Stimulated activated CD4-positive, alpha-beta T cell treated with anti-CD3 and anti-CD28 coated beads, Interleukin-2, amount 100 ng/mL, for 4 hours (primary cell): Measurements from ENCODE around the gene IFITM5.
A peak's percentile ranks its signal among the peaks of the same experiment; 100 is the strongest.
"Not testable (repeated sequence)": the region's sequence is repeated elsewhere in the genome, so short reads cannot be mapped to it uniquely, and the experiment has no call there.

Experiments used
- DNase-seq: peaks from one replicate; pipeline ENCODE4 v3.0.0-alpha.2; 2020; ENCODE audit warnings: low read depth

Gene IFITM5

DNA sequence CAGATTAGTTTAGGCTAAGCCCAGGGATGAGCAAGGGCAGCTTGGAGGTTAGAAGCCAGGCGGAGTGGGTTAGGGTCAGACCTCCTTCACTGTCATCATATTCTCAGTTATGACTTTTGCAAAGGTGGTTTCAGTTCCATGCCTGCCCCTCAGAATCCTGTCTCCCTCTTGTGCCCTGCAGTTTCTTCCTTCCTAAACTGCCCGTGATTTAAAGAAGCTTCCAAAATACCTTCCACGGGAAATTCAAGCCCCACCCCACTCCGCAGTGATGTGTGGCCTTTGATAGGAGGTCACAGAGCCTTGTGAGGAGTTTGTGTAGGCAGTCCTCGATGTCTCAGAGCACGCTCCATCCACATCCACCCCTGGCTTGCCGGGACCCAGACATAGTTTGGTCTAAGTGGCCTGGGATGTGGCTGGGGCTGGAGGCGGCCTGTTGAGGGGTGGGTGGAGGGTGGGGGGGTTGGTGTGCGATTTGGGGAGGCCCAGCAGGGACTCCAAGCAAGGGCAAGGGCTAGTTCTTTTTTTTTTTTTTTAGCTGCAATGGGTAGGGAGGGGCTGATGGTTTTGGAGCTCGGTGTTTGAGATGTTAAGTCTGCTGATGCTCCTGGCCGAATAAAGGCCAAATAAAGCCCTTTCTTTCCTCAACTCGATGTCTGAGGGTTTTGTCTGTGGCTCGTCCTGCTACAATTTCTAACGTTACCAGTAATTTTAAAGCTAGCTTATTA lies 12.9 kb upstream of the IFITM5 start:
- DNase-seq = no peak

DNA sequence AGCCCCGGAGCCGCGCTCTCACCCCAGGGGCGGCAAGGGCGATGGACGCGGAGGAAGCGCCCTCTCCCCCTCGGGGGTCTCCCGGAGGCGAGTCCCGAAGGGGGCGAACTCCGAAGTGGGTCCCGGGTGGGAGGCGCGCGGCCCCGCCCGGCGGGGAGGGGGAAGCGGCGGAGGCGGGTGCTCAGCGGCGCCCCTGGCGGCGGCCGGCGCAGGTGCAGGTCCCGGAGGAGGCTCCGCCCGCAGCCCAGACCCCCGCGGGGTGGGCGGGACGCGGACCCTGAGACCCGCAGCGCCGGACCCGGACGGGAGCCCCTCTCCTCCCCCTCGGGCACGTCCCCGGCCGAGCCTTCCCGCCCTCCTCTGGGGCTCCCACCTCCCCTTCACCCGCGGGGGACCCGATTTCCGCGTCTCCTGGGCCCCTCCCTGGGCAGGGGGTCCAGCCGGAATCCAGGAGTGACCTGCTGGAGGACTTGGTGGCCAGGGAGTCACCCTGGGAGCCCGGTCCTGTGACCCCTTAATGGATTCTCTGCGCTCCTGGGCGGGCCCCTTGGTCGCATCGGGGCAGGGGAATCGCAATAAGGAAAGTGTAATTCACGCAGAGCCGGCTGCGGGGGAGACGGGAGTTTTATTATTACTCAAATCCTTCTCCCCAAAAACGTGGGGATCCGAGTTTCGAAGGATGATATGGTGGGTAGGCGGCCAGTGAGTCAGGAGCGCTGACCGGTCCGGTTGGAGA lies 11.9 kb upstream of the IFITM5 start:
- not testable (repeated sequence) for DNase-seq

DNA sequence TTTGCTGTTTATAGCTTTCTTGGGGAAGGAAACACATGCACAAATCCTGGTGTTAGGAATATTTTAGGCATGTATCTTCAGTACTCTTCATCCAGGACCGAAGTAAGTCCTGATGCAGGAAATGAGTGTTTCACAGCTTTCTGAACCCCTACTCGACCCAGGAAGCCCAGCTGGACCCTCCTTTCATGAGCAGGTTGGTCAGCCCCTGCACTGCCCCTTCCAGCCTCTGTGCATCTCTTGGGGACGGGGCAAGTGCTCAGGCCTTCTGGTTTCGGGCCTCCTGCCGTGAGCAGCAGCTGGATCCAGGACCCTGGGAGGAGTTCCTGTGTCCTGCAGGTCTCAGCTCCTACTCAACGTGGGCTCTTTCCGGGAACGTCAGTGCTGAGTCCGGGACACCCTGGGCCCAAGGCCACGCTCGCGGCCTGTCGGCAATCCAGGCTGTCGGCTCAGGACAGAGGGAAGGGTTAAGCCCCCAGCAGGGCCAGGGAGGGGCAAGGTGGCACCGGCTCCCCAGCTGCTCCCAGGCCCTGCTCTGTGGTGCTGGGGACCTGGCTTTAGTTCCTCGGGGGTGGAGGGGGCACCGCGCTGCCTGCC lies 10.8 kb upstream of the IFITM5 start:
- DNase-seq = not testable (repeated sequence)

DNA sequence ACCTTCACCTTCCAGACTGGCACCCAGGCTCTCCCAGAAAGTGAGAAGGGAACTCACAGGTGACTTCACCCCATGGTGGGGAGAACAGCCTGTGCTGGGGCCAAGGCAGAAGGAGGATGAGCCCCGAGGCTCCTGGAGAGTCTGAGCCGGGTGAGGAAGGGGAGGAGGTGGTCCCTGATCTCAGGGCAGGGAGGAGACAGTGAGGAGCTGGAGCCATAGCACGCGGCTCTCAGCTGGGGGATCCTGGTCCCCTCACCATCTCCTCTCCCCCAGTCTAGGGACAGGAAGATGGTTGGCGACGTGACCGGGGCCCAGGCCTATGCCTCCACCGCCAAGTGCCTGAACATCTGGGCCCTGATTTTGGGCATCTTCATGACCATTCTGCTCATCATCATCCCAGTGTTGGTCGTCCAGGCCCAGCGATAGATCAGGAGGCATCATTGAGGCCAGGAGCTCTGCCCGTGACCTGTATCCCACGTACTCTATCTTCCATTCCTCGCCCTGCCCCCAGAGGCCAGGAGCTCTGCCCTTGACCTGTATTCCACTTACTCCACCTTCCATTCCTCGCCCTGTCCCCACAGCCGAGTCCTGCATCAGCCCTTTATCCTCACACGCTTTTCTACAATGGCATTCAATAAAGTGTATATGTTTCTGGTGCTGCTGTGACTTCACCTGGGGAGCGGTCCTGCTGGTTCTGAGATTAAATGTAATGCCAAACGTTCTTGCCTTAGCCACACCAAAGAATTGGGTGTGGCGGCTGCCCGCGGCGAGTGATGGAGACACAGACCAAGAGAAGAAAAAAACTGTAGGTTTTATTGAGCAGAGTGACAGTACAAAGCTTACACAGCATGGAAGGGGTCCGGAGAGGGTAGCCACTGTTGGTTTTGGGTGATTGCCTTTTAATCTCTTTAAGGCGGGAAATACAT lies 9.7 kb upstream of the IFITM5 start:
- not testable (repeated sequence) for DNase-seq

DNA sequence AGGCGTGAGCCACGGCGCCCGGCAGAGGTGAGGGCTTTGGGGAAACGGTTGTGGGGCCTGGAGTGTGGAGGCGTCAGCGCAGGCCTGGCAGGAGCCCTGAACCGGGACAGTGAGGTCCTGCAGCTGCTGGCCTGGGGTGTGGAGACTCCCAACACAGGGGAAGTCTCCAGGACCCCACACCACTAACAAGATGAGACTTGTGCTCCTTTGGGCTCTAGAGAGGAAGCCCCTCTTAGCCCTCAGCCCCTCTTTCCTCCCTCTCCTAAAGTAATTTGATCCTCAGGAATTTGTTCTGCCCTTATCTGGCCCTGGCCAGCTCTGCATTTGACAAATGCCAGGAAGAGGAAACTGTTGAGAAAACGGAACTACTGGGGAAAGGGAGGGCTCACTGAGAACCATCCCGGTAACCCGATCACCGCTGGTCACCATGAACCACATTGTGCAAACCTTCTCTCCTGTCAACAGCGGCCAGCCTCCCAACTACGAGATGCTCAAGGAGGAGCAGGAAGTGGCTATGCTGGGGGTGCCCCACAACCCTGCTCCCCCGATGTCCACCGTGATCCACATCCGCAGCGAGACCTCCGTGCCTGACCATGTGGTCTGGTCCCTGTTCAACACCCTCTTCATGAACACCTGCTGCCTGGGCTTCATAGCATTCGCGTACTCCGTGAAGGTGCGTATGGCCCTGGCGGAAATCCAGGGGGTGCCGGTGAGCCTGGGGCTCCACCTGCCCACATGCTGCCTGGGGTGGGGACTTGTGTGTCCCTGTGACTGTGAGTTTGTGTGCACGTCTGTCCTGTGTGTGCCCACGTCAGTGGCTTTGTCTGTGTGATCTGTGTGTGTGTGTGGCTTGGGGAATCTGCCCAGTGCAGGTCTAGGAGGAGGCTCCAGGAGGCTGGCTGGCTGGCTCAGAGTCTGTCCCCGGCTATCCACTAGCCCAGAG lies 8.7 kb upstream of the IFITM5 start, which contains the start of gene IFITM2:
Gene IFITM2 (plus strand): TSS at position 51 of the 943 bp plus-strand sequence. CDS start 377 bp downstream, at position 428.
- DNase-seq = not testable (repeated sequence)

DNA sequence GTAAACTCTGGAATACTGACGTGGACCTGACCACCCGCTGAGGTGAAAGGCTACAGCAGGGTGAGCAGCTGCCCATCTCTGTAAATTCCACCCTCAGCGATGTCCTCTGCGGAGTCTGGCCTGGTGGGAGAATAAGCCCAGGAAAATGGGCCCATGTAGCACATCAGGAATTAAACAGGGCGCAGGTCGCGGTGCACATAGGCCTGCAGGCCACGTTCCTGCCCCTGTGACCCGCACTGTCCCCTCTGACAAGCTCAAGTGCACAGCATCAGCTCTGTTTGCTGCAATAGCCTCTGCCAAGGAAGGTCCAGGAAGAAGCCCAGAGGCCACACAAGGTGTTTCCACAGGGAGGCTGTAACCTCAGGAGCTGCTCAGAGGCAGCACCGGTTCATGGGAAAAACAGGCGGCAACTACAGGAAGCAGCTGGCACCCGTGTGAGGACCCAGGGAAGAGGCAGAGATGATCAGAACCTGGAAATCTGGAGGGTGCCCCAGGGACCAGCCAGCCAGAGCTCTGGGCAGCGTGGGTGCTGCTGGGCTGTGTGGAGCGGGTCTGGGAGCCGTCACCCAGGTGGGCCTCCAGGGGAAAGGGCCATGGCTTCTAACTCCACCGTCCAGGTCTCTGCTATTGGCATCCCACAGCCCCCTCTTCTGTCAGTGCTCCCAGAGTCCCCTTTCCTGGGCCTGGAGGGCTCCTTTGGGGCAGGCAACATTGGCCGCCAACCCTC lies 7.5 kb upstream of the IFITM5 start:
- DNase-seq = no peak

DNA sequence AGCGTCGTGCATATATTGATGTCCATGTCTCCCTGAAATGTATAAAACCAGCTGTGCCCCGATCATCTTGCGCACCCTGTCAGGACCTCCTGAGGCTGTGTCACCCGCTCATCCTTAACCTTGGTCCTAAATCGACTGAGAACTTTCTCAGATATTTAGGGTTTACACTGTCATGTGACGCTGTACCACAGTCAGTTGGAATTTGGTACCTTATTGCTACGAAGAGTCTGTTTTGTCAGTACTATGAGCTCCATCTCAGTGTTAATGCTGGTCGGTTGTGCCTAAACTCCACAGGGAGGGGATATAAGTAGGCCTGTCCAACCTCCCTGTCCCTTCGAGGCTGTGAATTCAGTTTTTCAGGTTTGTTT lies 6.5 kb upstream of the IFITM5 start:
- DNase-seq = no peak

DNA sequence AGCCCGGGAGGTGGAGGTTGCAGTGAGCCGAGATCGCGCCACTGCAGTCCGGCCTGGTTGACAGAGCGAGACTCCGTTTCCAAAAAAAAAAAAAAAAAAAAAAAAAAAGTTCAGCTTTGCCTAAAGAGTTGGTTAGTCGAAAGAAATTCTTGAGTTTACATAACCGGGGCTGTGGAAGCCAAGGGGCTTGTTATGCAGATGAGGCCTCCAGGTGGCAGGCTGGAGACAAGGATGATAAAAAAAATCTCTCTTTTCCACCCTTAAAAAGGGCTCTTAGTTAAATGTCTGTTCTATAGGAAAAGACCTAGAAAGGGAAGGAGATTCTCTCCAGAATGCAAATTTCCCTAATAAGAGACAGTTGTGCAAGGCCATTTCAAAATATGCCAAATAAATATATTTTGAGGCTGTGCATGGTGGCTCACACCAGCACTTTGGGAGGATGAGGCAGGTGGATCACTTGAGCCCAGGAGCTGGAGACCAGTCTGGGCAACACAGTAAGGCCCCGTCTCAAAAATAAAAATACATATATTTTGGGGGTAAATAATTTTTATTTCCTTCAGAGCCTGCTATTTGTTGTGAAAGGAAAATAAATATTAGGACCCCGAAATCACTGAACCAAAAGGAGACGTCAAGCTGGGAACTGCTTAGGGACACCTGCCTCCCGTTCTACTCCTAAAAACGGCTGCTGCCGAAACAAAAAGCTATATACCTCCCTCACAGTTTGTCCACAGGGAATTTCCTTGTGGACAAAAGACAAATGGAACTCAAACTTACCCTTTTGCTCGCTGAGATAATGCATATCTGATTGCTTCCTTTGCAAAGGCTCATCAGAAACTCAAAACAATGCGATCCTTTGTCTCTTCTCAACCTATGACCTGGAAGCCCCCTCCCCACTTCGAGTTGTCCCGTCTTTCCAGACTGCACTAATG lies 5.9 kb upstream of the IFITM5 start:
- DNase-seq = peak; percentile 54

DNA sequence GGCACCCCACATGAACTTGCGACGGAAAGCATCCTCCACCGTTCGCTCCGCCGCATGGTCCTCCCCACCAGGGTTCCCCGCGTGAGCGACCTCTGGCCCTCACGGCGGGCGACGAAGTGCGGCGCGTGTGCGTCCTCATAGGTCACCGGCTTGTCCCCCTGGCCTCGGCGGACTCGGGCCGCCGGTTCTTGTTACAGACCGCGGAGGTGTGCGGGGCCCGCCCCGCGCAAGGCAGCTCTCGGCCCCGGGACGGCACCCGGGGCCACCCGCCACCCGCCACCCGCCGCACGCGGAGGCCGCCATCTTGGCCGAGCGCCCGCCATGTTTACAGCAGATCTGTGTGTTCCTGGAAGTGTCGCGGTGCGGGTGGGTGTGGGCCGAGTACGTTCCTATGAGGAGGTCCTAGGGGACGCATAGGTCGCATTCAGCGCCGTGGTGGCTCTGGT lies 4.8 kb upstream of the IFITM5 start:
- DNase-seq = no peak

DNA sequence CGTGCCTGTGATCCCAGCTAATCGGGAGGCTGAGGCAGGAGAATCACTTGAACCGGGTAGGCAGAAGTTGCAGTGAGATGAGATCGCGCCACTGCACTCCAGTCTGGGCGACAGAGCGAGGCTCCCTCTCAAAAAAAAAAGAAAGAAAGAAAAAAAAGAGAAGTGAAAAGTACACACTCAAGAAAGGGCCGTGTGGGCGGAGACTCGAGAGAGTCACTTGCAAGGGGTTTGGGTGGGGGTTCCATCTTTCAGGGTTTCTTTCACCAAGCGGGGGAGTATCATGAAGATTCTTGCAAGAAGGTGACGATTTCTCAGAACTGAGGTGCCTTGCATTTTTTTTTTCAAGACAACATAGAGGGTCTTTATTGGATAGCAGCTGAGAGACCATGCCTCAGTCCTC lies 4.0 kb upstream of the IFITM5 start:
- no peak for DNase-seq

DNA sequence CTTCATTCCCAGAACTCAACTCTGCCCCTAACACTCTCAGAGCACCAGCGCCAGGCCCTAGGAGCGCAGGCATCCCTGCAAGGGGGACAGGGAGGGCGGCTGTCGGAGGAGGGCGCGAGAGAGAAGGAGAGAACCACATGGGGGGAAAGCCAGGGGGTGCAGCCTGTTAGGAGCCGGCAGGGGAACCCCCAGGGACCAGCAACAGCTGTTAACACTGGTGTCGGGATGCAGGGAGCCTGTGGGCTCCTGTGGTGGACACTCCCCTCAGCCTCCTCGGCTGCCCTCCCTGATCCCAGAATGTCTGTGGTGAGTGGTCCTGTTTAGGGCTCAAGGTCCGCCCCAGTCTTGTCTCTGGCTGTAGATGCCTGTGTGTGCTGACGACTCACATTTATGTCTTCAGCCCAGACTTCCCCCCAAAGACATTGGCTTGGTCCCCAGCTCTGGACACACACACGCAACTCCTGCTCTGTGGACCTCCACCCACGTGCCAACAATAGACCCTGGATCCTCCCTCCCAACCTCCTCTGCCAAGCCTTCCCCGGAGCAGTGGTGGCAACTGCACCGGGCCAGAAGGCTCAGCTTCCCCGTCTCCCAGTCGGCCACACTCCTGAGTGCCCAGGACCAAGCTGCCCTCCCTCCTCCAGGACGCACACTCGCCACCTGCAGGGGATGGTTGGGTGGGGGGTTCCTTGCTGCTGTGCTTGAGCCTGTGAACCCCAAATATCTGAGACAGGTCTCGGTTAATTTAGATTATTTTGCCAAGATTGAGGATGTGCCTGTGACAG lies 817 bp upstream of the IFITM5 start:
- no peak for DNase-seq

DNA sequence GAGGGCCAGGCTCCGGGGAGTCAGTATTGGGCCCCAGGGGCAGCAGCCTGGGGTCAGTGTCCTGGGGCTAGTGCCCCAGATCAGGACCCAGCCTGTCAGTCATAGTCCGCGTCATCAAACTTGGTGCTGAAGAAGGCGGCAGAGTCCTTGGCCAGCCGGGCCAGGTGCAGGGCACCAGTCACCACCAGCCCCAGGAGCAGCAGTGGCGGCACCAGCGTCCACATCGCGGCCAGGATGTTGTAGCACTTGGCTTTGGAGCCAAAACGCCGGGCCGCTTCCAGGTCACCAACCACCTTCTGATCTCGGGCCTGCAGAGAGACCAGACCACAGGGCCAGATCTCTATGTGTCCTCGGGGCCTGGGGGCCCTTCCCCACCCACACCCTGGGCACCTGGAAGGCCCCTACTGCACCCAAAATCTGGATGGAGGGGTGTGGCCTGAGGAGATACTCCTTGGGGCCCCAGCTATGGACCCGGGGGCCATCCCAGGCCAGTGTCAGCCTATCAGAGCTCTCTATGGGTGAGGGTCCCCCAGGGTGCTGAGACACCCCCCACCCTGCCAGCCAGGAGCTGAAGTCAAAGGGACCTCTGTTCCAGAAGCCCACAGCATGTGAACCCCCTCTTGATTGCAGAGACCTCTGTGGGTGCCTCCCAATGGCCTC lies 790 bp downstream of the IFITM5 start:
- no peak for DNase-seq

DNA sequence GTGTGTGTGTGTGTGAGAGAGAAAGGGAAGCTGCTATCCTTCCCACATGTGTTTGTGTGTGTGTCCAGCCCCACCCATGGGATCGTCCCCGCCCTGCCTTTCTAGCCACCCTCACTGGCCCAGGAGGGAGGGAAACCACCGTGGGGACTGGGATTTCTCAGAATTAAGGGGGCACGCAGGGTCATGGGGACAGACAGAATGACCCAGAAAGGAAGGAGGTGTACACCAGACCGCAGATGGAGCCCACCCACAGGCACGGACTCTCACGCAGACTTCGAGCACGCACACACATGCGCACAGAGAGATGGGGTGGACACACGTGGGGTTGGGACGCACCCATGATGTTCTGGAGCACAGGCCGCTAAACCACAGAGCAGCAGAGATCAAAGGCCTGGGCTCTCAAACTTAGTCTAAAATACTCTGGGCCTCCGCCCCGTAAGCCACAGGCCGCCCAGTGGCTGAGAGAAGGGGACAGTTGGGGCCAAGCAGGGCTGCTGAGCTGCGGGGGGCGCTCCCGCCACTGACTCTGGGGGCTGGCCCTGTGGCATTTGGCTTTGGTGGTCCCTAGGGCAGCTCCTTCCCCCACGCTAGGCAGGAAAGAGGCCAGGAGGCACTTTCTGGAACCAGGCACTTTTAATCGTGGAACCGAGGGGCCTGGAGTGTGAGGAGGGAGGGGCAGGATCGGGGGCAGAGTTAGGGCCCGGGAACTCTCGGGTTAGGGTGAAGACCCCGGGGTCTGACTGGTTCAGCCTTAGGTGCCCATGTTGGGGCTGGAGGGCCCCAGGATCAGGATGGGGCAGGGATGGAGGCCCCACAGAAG lies 1.5 kb downstream of the IFITM5 start:
- no peak for DNase-seq

DNA sequence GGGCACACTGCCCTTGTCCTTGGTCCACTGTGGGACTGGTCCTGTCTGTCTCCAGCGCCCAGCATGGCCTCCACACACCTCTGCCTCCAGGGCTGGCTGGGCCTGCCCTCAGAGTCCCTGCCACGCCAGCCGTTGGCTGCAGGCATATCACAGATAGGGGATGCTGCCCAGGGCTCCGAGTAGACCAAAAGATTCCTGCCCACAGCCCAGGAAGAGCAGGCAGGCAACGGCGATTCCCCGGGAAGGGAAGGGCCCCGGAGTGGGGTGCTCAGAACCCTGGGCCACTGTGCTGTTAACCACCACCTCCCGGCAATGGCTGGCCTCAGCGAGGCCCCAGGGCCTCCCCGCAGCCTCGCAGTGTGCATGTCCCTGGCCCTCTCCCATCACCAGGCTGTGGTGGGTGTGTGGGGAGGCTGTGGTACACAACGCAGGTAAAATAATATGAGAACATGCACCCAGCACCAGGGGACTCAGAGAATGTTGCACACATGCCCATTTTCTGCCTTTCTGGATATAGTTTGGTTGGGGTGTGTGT lies 2.2 kb downstream of the IFITM5 start:
- DNase-seq = no peak

DNA sequence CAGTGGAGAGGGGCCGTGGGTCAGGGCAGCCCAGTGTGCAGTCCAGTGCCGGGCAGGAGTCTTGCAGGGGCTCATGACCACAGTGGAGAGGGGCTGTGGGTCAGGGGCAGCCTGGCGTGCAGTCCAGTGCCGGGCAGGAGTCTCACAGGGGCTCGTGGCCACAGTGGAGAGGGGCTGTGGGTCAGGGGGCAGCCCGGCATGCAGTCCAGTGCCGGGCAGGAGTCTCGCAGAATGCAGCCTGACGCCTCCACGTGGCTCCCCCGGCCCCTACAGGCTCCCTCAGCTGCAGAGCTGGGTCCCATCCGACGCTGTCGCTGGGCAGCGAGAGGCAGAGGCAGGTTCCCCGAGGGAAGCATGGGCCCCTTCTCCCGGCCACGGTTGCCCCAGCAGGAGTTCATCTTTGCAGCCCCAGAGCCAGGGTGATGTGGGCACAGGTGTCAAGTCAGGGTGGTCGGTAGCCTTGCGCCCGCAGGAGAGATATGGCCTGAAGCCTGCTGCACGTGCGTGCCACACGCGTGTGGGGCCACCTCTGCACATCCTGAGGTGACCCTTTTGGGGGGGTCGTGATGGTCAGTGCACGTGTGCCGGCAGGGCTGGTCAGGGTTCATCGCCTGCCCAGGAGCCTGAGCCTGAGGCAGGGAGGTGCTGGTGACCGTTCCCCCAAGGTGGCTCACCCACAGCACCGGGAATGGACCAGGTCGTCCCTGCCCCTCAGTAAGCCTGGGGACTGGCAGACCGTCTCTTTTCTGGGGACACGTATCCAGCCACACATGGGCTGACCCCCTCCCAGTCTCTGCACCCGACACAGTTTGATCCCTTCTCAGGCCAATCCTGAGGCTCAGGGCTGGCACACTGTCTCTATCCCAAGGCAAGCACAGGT lies 2.9 kb downstream of the IFITM5 start:
- no peak for DNase-seq
